Keratinocyte (primary cell): ENCODE results near the gene ASB8. TPM values are rescaled to one million over a fixed set of nuclear protein-coding genes. Genes with fewer than 3 reads are reported as not detected.

Source experiments
- DNase-seq: peaks from one replicate; pipeline ENCODE4 v3.0.0-alpha.2; 2011; ENCODE audit warnings: low read depth, missing footprints, low spot score
- FAIRE-seq: peaks from 2 replicates; lab custom pipeline; 2011; peaks lifted over from hg19 to GRCh38; lab: Jason Lieb, UNC
- H2AFZ ChIP-seq: 2 replicates; pipeline ENCODE4 v1.6.0; 2012; ENCODE audit warnings: low read length, control low read depth, inconsistent platforms; ENCODE audit not compliant: control insufficient read depth
- H3K27ac ChIP-seq: 2 replicates; pipeline ENCODE4 v1.5.1; 2011; ENCODE audit warnings: low read length; ENCODE audit not compliant: control insufficient read depth, insufficient read depth
- H3K27me3 ChIP-seq: 3 replicates; pipeline ENCODE4 v1.6.0; 2011; ENCODE audit warnings: low read length; ENCODE audit not compliant: control insufficient read depth, insufficient read depth; ENCODE audit errors: extremely low read depth
- H3K36me3 ChIP-seq, 2 experiments: 2 replicates in 1 of 2; 3 replicates in 1 of 2; pipeline ENCODE4 v1.5.1; 2011; ENCODE audit warnings: low read length in 2 of 2, mild to moderate bottlenecking in 1 of 2; ENCODE audit not compliant: control insufficient read depth in 2 of 2, insufficient read depth in 2 of 2; ENCODE audit errors: extremely low read depth in 1 of 2
- H3K4me1 ChIP-seq: 3 replicates; pipeline ENCODE4 v1.5.1; 2011; ENCODE audit warnings: low read length; ENCODE audit not compliant: control insufficient read depth, insufficient read depth; ENCODE audit errors: extremely low read depth
- H3K4me2 ChIP-seq: 3 replicates; pipeline ENCODE4 v1.6.0; 2011; ENCODE audit warnings: low read depth, low read length; ENCODE audit not compliant: control insufficient read depth, insufficient read depth; ENCODE audit errors: extremely low read depth
- H3K4me3 ChIP-seq, 3 experiments: fragments of 200-600 bp in 1 of 3; sonication (generic) in 1 of 3; 2 replicates in 2 of 3; 3 replicates in 1 of 3; pipeline ENCODE4 v1.5.1; 2011 to 2016; ENCODE audit warnings: low read length in 3 of 3, mild to moderate bottlenecking in 3 of 3, control low read depth in 2 of 3, inconsistent platforms in 1 of 3, low read depth in 1 of 3, mixed read lengths in 1 of 3, mixed run types in 1 of 3, moderate library complexity in 1 of 3; ENCODE audit not compliant: control insufficient read depth in 2 of 3, insufficient read depth in 2 of 3; ENCODE audit errors: extremely low read depth in 1 of 3
- H3K79me2 ChIP-seq: 2 replicates; pipeline ENCODE4 v1.6.0; 2012; ENCODE audit warnings: low read length; ENCODE audit not compliant: control insufficient read depth, insufficient read depth
- H3K9ac ChIP-seq: 3 replicates; pipeline ENCODE4 v1.6.0; 2011; ENCODE audit warnings: low read length; ENCODE audit not compliant: control insufficient read depth, insufficient read depth; ENCODE audit errors: extremely low read depth
- H3K9me1 ChIP-seq: 3 replicates; pipeline ENCODE4 v1.6.0; 2011; ENCODE audit warnings: low read length; ENCODE audit not compliant: control insufficient read depth, insufficient read depth; ENCODE audit errors: extremely low read depth
- H3K9me3 ChIP-seq: 2 replicates; pipeline ENCODE4 v1.5.1; 2012; ENCODE audit warnings: low read depth, low read length; ENCODE audit not compliant: control insufficient read depth
- H4K20me1 ChIP-seq: 3 replicates; pipeline ENCODE4 v1.6.0; 2011; ENCODE audit warnings: low read length; ENCODE audit not compliant: control insufficient read depth, insufficient read depth; ENCODE audit errors: extremely low read depth
- EZH2 ChIP-seq: IDR thresholded peaks from one replicate; pipeline ENCODE4 v1.6.1; 2012; ENCODE audit warnings: inconsistent platforms, mild to moderate bottlenecking, low read length, moderate library complexity
- dilution Hi-C: fragments of 300-500 bp; cut with MboI; formaldehyde crosslinking; loops from one replicate; pipeline ENCODE4 v1.7.0; 2020; ENCODE audit warnings: low sequenced_read_pairs; ENCODE audit not compliant: extremely low pct_ligation_motif_present
- polyA plus RNA-seq, 5 experiments: library from polyadenylated mRNA; depleted of rRNA in 3 of 5; stranded (reverse) in 3 of 5; stranded (forward) in 1 of 5; unstranded in 1 of 5; fragments of >200 nt; gene quantifications; 1 replicate in 1 of 5; 2 replicates in 3 of 5; 3 replicates in 1 of 5; pipeline versions ENCODE4 v1.2.1 to v1.2.3, GENCODE V29; 2011 to 2012; ENCODE audit warnings: missing spikeins in 2 of 5, low read depth in 1 of 5, low replicate concordance in 1 of 5
- TF ChIP-seq, protein P1 (sequence below), 3 experiments: IDR thresholded peaks in 1 of 3; conservative IDR thresholded peaks in 1 of 3; optimal IDR thresholded peaks in 1 of 3; 2 replicates in 2 of 3; 3 replicates in 1 of 3; pipeline versions ENCODE3 to v1.5.1; 2011; ENCODE audit warnings: low read length in 3 of 3, mild to moderate bottlenecking in 3 of 3, moderate library complexity in 2 of 3, control low read depth in 1 of 3, inconsistent platforms in 1 of 3; ENCODE audit not compliant: insufficient read depth in 2 of 3; ENCODE audit errors: extremely low read depth in 1 of 3

Gene ASB8
- polyA plus RNA-seq, 1 donor (not counting 4 experiments of a cell fraction or from before 2014, with no cell fraction given) = 18.4 TPM

- Histone ChIP-seq H3K79me2 (no peaks in the 10 kb centered on the region), H3K36me3 (no peaks in the 10 kb centered on the region), H3K27me3 (no peaks in the 10 kb centered on the region), H3K9me3 (no peaks in the 10 kb centered on the region), H3K4me2 (no peak overlapping the region), H3K4me1 (peaks cover 7% of the 10 kb centered on the region), H3K9ac (no peak overlapping the region), H3K4me3 (no peak overlapping the region), H3K27ac (no peak overlapping the region), H4K20me1 (no peaks in the 10 kb centered on the region), H2AFZ (no peak overlapping the region), H3K9me1 (no peaks in the 10 kb centered on the region)
- dilution Hi-C loops = no loop called here
- no peak for TF ChIP-seq EZH2
- TF ChIP-seq, protein P1, sequence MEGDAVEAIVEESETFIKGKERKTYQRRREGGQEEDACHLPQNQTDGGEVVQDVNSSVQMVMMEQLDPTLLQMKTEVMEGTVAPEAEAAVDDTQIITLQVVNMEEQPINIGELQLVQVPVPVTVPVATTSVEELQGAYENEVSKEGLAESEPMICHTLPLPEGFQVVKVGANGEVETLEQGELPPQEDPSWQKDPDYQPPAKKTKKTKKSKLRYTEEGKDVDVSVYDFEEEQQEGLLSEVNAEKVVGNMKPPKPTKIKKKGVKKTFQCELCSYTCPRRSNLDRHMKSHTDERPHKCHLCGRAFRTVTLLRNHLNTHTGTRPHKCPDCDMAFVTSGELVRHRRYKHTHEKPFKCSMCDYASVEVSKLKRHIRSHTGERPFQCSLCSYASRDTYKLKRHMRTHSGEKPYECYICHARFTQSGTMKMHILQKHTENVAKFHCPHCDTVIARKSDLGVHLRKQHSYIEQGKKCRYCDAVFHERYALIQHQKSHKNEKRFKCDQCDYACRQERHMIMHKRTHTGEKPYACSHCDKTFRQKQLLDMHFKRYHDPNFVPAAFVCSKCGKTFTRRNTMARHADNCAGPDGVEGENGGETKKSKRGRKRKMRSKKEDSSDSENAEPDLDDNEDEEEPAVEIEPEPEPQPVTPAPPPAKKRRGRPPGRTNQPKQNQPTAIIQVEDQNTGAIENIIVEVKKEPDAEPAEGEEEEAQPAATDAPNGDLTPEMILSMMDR (optimal IDR thresholded peaks at IDR 0.05 in 1 of 3, IDR thresholded peaks at IDR 0.05 in 1 of 3, conservative IDR thresholded peaks at IDR 0.05 in 1 of 3; ENCODE audit: extremely low read depth in 1 of 3, insufficient read depth in 2 of 3, low read length in 3 of 3) = no peak
- no peak for FAIRE-seq
- no peak for DNase-seq
Observed at GRCh38 chr12:48194799-48195201, 37.5 kb upstream of the ASB8 start.

DNA sequence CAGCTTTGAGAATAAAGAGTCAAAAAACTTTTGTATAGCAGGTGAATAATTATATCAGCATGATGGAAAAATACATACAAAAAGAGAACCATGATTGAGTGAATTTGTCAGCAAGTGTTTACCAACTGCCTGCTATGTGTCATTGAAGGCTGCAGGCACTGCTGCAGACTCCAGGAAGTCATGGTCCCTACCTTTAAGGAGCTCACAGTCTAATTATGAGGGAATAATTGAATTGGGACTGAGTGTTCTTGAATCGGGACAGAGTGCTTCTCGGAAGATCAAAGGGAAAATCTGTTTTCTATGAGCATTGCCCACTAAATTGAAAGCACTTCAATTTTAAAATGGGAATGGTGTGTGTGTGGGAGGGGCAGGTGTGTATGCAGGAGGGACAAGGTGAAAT lies 36.3 kb upstream of the ASB8 start:
- FAIRE-seq (no peak), DNase-seq (no peak)
- Histone ChIP-seq H3K4me1 (peaks cover 7% of the 10 kb centered on the region), H3K9me3 (no peaks in the 10 kb centered on the region), H3K27ac (no peak overlapping the region), H3K4me2 (no peak overlapping the region), H3K9ac (no peak overlapping the region), H2AFZ (no peak overlapping the region), H3K79me2 (no peaks in the 10 kb centered on the region), H3K36me3 (no peaks in the 10 kb centered on the region), H3K4me3 (no peak overlapping the region), H3K9me1 (no peaks in the 10 kb centered on the region), H4K20me1 (no peaks in the 10 kb centered on the region), H3K27me3 (no peaks in the 10 kb centered on the region)
- dilution Hi-C loops = no loop called here
- TF ChIP-seq, protein P1 (optimal IDR thresholded peaks at IDR 0.05 in 1 of 3, IDR thresholded peaks at IDR 0.05 in 1 of 3, conservative IDR thresholded peaks at IDR 0.05 in 1 of 3; ENCODE audit: extremely low read depth in 1 of 3, insufficient read depth in 2 of 3, low read length in 3 of 3) = no peak
- TF ChIP-seq EZH2 = no peak
